ENCODE data around the gene MEF2C. TPM values are rescaled to one million over a fixed set of nuclear protein-coding genes. Genes with fewer than 3 reads are reported as not detected.

The MEF2C gene
- total and polyA plus RNA-seq, 7 donors = 2.8 to 51.4 (median 32.1) TPM

DNA sequence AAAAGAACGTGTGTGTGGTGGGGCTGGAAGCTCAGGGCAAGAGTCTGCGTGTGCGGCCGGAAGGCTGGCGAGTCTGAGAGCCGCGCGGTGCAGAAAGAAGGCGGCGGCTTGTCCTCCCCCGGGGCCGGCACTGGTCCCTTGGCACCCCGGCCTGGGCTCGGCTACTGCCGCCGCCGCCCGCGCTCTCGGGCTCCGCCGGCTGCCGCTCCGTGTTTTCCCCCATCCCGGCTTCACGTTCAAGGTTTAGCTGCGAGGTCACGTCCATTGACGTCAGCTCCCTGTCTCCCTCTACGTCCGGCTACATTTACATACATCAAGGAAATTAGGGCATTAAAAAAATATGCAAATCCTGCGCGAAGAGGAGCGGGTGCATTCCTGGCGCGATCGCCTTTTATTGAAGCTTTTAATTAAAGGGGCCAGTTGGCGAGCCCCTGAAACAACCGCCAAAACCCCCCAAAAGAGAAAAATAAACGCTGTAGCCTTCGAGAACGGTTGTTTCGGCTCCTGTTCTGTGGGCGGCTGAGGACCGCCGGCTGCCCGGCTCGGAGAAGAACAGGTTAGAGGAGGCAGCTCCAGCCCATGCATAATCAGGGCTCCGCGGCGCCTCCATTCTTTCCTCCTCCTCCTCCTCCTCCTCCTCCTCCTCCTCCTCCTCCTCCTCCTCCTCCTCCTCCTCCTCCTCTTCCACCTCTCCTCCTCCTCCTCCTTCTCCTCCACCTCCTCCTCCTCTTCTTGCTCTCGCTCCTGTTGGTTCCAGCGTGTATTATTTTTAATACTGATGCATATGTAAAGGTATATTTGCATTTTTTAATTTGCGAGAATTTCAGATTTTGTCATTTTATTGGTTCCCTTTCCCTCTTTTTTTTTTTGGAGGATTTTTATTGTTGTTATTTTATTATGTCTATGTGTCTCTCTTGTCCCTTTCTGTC, 207.0 kb downstream of the MEF2C start:
- H3K27ac ChIP-seq = peak overlapping the region; percentile 7 to 54 (median 28)

DNA sequence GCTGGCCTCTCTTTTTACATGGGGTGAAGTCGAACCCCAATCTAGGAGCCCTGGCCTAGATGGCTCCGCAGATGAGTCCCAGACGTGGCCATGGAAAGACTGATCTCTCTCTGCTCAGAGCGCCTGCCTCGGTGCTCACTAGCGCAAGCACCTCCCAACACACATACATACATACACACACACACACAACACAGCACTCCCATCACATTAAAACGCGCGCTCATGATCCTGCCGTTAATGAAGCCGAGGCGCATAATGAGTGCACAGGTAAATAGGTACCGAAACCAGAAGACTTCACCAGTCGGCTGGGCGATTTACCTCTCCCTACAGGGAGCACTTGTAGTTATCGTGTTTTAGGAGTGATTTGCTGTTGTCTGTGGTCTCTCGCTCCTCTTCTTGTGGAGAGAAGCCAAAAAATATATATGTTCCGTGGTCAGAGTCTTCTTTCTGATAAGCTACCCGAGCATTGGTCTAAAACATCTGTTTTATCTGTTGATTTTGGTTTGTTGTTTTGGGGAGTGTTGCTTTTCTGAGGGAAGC, 207.7 kb downstream of the MEF2C start:
- peak overlapping the region; percentile 12 to 47 (median 39) for H3K4me3 ChIP-seq
- H3K27ac ChIP-seq = peak overlapping the region; percentile 7 to 54 (median 28)
- H3K36me3 ChIP-seq = no peaks in the 10 kb centered on the region
- peaks cover 0 to 3% (median 0%) of the 10 kb centered on the region in 4 donors for H3K9me3 ChIP-seq
- H3K4me1 ChIP-seq = peaks cover 0 to 26% (median 24%) of the 10 kb centered on the region in 4 donors
- DNase-seq = no peak
- intact Hi-C loops (cut with DNase I) = no loop called here
- TF ChIP-seq EP300 (IDR thresholded peaks at IDR 0.05) = no peak
- no peak for TF ChIP-seq POLR2AphosphoS5 (IDR thresholded peaks at IDR 0.05)
- TF ChIP-seq, protein P1, sequence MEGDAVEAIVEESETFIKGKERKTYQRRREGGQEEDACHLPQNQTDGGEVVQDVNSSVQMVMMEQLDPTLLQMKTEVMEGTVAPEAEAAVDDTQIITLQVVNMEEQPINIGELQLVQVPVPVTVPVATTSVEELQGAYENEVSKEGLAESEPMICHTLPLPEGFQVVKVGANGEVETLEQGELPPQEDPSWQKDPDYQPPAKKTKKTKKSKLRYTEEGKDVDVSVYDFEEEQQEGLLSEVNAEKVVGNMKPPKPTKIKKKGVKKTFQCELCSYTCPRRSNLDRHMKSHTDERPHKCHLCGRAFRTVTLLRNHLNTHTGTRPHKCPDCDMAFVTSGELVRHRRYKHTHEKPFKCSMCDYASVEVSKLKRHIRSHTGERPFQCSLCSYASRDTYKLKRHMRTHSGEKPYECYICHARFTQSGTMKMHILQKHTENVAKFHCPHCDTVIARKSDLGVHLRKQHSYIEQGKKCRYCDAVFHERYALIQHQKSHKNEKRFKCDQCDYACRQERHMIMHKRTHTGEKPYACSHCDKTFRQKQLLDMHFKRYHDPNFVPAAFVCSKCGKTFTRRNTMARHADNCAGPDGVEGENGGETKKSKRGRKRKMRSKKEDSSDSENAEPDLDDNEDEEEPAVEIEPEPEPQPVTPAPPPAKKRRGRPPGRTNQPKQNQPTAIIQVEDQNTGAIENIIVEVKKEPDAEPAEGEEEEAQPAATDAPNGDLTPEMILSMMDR (IDR thresholded peaks at IDR 0.05) = no peak
- no peak for TF ChIP-seq POLR2A (IDR thresholded peaks at IDR 0.05)
- peaks cover 65 to 100% (median 92%) of the 10 kb centered on the region in 3 donors for H3K27me3 ChIP-seq
- WGBS, 2 donors = 18 to 46% methylated on average over 19 of the region's 19 CpGs

More for the DNA sequence above, 207.0 kb downstream of the MEF2C start:
- intact Hi-C loops (cut with DNase I) = no loop called here
- Histone ChIP-seq H3K4me3 (peak overlapping the region; percentile 8 to 47 (median 39)), H3K27me3 (peaks cover 71 to 100% (median 97%) of the 10 kb centered on the region in 3 donors), H3K9me3 (peaks cover 0 to 3% (median 0%) of the 10 kb centered on the region in 4 donors), H3K4me1 (peaks cover 0 to 31% (median 30%) of the 10 kb centered on the region in 4 donors), H3K36me3 (no peaks in the 10 kb centered on the region)
- TF ChIP-seq POLR2AphosphoS5 (IDR thresholded peaks at IDR 0.05) (peak in 1 of 4 donors; percentile 38), POLR2A (IDR thresholded peaks at IDR 0.05) (no peak)
- TF ChIP-seq, protein P1 (IDR thresholded peaks at IDR 0.05) = no peak
- WGBS, 2 donors = 1 to 2% methylated on average over 54 of the region's 54 CpGs
- DNase-seq = no peak

DNA sequence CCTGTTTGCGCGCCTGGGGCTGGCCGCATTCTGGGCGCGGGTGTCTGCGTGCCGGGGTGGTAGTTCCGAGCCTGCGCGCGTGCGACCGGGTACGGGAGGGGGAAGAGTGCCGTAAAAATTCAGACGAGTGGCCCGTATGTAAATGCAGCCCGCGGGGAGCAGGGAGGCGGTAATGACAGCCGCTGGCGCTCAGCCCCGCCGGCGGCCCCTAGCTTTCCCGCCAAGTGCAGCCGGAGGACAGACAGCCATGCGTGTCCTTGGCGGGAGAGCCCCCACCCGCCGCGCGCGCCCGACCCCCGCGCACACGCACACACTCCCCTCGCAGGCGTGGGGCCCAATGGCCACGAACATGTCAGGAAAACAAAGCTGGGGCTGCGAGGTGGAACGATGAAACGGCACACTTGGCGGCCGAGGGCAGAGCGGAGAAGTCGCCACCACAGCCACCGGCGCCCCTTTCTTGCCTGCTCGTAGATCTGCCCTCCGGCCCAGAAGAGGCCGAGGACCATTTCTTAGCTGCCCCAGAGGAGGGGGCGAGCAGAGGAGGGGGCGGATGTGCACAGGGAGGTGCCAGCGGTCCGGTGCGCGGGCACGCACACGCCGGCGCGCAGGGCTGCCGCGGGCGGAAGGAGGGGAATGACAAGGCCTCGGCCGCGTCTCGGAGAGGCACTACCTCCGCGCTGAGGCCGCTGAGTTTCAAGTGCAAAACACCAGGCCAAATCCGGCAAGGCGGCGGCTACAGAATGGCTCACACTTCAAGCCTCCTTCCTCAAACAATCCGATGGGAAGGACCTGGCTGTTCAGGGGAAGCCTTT, 208.4 kb downstream of the MEF2C start:
- Histone ChIP-seq H3K27me3 (peaks cover 62 to 100% (median 88%) of the 10 kb centered on the region in 3 donors), H3K36me3 (no peaks in the 10 kb centered on the region), H3K27ac (peak overlapping the region; percentile 37 to 54 (median 45)), H3K4me1 (peaks cover 0 to 23% (median 21%) of the 10 kb centered on the region in 4 donors), H3K9me3 (peaks cover 0 to 3% (median 0%) of the 10 kb centered on the region in 4 donors), H3K4me3 (peak overlapping the region; percentile 12 to 47 (median 39))
- intact Hi-C loops (cut with DNase I) = no loop called here
- TF ChIP-seq, protein P1 (IDR thresholded peaks at IDR 0.05) = no peak
- TF ChIP-seq POLR2AphosphoS5 (IDR thresholded peaks at IDR 0.05) = peak in 3 of 4 donors; percentile 27 to 59 (median 47)
- no peak for TF ChIP-seq EP300 (IDR thresholded peaks at IDR 0.05)
- TF ChIP-seq POLR2A (IDR thresholded peaks at IDR 0.05) = no peak
- WGBS, 2 donors = 1% methylated on average over 78 of the region's 78 CpGs
- DNase-seq = no peak

DNA sequence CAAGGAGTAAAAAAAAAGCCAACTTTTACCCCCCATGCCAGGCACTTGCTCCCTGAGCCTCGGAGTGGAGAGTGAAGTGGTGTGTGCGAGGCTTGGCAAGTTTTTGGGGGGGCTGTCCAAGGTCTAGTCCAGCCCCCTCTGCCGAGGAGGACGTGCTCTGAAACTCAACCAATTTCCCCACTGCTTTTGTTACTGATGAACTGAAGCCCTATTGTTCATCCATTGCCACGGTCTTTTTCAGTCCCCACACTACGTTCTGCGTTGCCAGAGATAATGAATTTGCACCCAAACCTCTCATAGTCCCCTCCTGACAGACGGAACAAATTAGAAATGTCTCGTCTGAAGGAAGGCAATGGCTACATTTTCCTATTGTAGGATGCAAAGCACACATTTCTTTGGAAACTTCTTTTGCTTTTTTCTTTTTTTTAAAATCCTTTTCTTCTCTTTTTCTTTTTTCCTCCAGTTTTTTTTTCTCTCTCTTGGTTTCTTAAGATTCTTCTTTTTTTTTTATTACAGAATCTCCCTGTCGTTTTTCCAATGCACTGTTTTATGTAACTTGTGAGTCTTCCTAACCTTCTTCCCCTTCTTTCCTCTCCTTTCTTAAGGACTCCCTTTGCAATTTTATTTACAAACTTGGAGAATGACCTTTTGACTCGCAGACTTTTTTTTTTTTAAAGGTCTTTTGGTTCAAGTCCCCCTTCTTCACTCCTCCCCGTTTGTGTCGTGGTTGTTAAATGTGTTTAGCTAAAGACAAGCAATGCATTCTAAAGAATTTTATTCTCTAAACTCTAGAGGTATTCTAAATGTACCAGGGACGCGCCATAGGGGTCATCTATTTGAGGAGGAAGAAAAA, 209.5 kb downstream of the MEF2C start:
- 5 to 7% methylated on average over 15 of the region's 15 CpGs for WGBS, 2 donors
- Histone ChIP-seq H3K9me3 (peaks cover 0 to 3% (median 0%) of the 10 kb centered on the region in 4 donors), H3K27me3 (peaks cover 56 to 100% (median 85%) of the 10 kb centered on the region in 3 donors), H3K4me1 (peaks cover 0 to 23% (median 21%) of the 10 kb centered on the region in 4 donors), H3K27ac (peak overlapping the region in 2 of 4 donors; percentile 22 to 37), H3K36me3 (no peaks in the 10 kb centered on the region), H3K4me3 (peak overlapping the region in 3 of 4 donors; percentile 25 to 47 (median 32))
- no peak for TF ChIP-seq POLR2A (IDR thresholded peaks at IDR 0.05)
- TF ChIP-seq EP300 (IDR thresholded peaks at IDR 0.05) = no peak
- TF ChIP-seq POLR2AphosphoS5 (IDR thresholded peaks at IDR 0.05) = peak in 3 of 4 donors; percentile 12 to 75 (median 74)
- TF ChIP-seq, protein P1 (IDR thresholded peaks at IDR 0.05) = no peak
- DNase-seq = no peak
- intact Hi-C loops (cut with DNase I) = no loop called here

Data from sigmoid colon (tissue), 7 donors.